Pancreas (tissue), 10 donors: ENCODE data around the gene KIF13A. TPM values are rescaled to one million over a fixed set of nuclear protein-coding genes. Genes with fewer than 3 reads are reported as not detected.

ENCODE experiments used
- ATAC-seq, 4 donors: fragments of 200-7000 bp; cut with Tn5 transposase; one replicate each; pipeline versions ENCODE4 v1.8.0 to v1.9.1; 2020; ENCODE audit warnings: mild to moderate bottlenecking in 4 of 4, moderate library complexity in 4 of 4
- DNase-seq, 6 donors: peaks; one replicate each; pipeline ENCODE4 v3.0.0-alpha.2; 2020
- FAIRE-seq: peaks from 2 replicates; lab custom pipeline; 2012; peaks lifted over from hg19 to GRCh38; lab: Jason Lieb, UNC
- H3K27ac ChIP-seq, 4 donors: fragments of 200-600 bp; sonication (generic); 1 replicate in 3 of 4; 2 replicates in 1 of 4; pipeline versions ENCODE4 v1.5.0 to v1.8.0; 2020
- H3K27me3 ChIP-seq, 4 donors: fragments of 200-600 bp; one replicate each; pipeline ENCODE4 v1.8.0; 2021
- H3K36me3 ChIP-seq, 3 donors: fragments of 200-600 bp; sonication (generic) in 1 of 3; one replicate each; pipeline versions ENCODE4 v1.5.0 to v1.8.0; 2020 to 2021
- H3K4me1 ChIP-seq, 3 donors: fragments of 200-600 bp; one replicate each; pipeline ENCODE4 v1.8.0; 2021
- H3K4me3 ChIP-seq, 4 donors: fragments of 200-600 bp; sonication (generic) in 2 of 4; one replicate each; pipeline versions ENCODE4 v1.5.0 to v1.8.0; 2020 to 2021
- H3K9me3 ChIP-seq, 4 donors: fragments of 200-600 bp; one replicate each; pipeline ENCODE4 v1.8.0; 2021
- CTCF ChIP-seq, 4 donors: fragments of 200-600 bp; sonication (generic) in 3 of 4; IDR thresholded peaks; one replicate each; pipeline versions ENCODE4 v1.5.0 to v1.8.0; 2021; ENCODE audit warnings: antibody characterized with exemption in 4 of 4
- WGBS, 2 donors: extraction: QIAGEN DNeasy Blood & Tissue Kit; methylation state at CpG; one replicate each; pipeline ENCODE4 v1.1.7; 2013; 5-methylcytosine and 5-hydroxymethylcytosine counted together
- intact Hi-C, 3 donors: fragments of 100-400 bp; cut with DNase I; formaldehyde crosslinking; loops; one replicate each; pipeline versions ENCODE4 v1.11.1 to v1.14.2; 2022
- polyA plus RNA-seq, 2 donors: library from polyadenylated mRNA; stranded (reverse); fragments of 200-250 nt; gene quantifications; one replicate each; pipeline ENCODE4 v1.2.3, GENCODE V29; 2013
- total RNA-seq, 6 donors: library from RNA; stranded (reverse); fragmentation: NEBNext Ultra II Directional in 4 of 6; extraction: Animal tissue kit (Norgen Biotek cat#: 25700) in 4 of 6; gene quantifications; one replicate each; pipeline versions ENCODE4 v1.2.1 to v1.2.4, GENCODE V29; 2021 to 2023
- donor health status: healthy with polysubstance abuse.
- donor health status: DM: no; HTN: no; CAD: no; lungs with moderate emphysema.
- donor health status: DM: no; HTN: no; CAD: no.
- donor health status: control.
- donor health status: control.
- donor health status: Bipolar disorder and iron deficiency.
- donor health status: DM: yes; HTN: yes; CAD: no.
- donor health status: DM: no; HTN: no; CAD: no.
- donor health status: DM: no; HTN: no; CAD: no.
- donor health status: DM: yes; HTN: yes; CAD: no.

KIF13A gene
- total and polyA plus RNA-seq, 8 donors = 7.3 to 18.1 (median 12.5) TPM

- ATAC-seq (no peak), DNase-seq (no peak), FAIRE-seq (no peak)
- Histone ChIP-seq H3K4me3 (no peak overlapping the region), H3K27ac (no peak overlapping the region), H3K4me1 (peaks cover 0 to 10% (median 6%) of the 10 kb centered on the region in 3 donors), H3K36me3 (no peaks in the 10 kb centered on the region), H3K27me3 (no peaks in the 10 kb centered on the region), H3K9me3 (no peaks in the 10 kb centered on the region)
- WGBS, 2 donors = 97% methylated on average over 2 of the region's 2 CpGs
- intact Hi-C loops = no loop called here
- no peak for TF ChIP-seq CTCF (IDR thresholded peaks at IDR 0.05)
Observed at GRCh38 chr6:17966451-17966850, 21.0 kb downstream of the KIF13A start.

- no peak for TF ChIP-seq CTCF (IDR thresholded peaks at IDR 0.05)
- DNase-seq (no peak), FAIRE-seq (peak; percentile 39), ATAC-seq (peak in 1 of 4 donors; percentile 30)
- Histone ChIP-seq H3K9me3 (no peaks in the 10 kb centered on the region), H3K27me3 (no peaks in the 10 kb centered on the region), H3K4me3 (no peak overlapping the region), H3K4me1 (peaks cover 0 to 10% (median 6%) of the 10 kb centered on the region in 3 donors), H3K36me3 (no peaks in the 10 kb centered on the region), H3K27ac (peak overlapping the region in 1 of 4 donors; percentile 9)
- intact Hi-C loops = no loop called here
Observed at GRCh38 chr6:17965397-17965796, 22.0 kb downstream of the KIF13A start.

- Histone ChIP-seq H3K27ac (no peak overlapping the region), H3K4me3 (no peak overlapping the region), H3K9me3 (no peaks in the 10 kb centered on the region), H3K27me3 (no peaks in the 10 kb centered on the region), H3K4me1 (peaks cover 0 to 10% (median 6%) of the 10 kb centered on the region in 3 donors), H3K36me3 (no peaks in the 10 kb centered on the region)
- WGBS, 2 donors = 97 to 98% methylated on average over 8 of the region's 8 CpGs
- no peak for ATAC-seq
- intact Hi-C loops = no loop called here
- DNase-seq = no peak
- TF ChIP-seq CTCF (IDR thresholded peaks at IDR 0.05) = no peak
- FAIRE-seq = no peak
Observed at GRCh38 chr6:17964633-17965032, 22.8 kb downstream of the KIF13A start.

- ATAC-seq (peak in 3 of 4 donors; percentile 44 to 80 (median 55)), FAIRE-seq (no peak), DNase-seq (peak in 2 of 6 donors; percentile 18 to 37)
- TF ChIP-seq CTCF (IDR thresholded peaks at IDR 0.05) = no peak
- Histone ChIP-seq H3K4me3 (no peak overlapping the region), H3K36me3 (no peaks in the 10 kb centered on the region), H3K4me1 (peaks cover 0 to 10% (median 6%) of the 10 kb centered on the region in 3 donors), H3K27me3 (no peaks in the 10 kb centered on the region), H3K27ac (no peak overlapping the region), H3K9me3 (no peaks in the 10 kb centered on the region)
- intact Hi-C loops = no loop called here
- WGBS, 2 donors = 83 to 84% methylated on average over 6 of the region's 6 CpGs
Observed at GRCh38 chr6:17962436-17963031, 24.9 kb downstream of the KIF13A start.

GRCh38 chr6:17959302-17959701 is 28.1 kb downstream of the KIF13A start:
- no peaks in the 10 kb centered on the region for H3K36me3 ChIP-seq
- no peaks in the 10 kb centered on the region for H3K9me3 ChIP-seq
- no peak for ATAC-seq
- 88 to 92% methylated on average over 1 of the region's 1 CpG for WGBS, 2 donors
- H3K27ac ChIP-seq = no peak overlapping the region
- H3K4me1 ChIP-seq = no peaks in the 10 kb centered on the region
- TF ChIP-seq CTCF (IDR thresholded peaks at IDR 0.05) = no peak
- H3K4me3 ChIP-seq = no peak overlapping the region
- intact Hi-C loops = no loop called here
- H3K27me3 ChIP-seq = no peaks in the 10 kb centered on the region
- no peak for FAIRE-seq
- DNase-seq = no peak
